HG03354 (cell line): ENCODE measurements around the gene TMEM120B.

Experiments used
- ATAC-seq: cut with Tn5 transposase; IDR thresholded peaks from one replicate; pipeline ENCODE4 v1.9.1; 2021; ENCODE audit warnings: mild to moderate bottlenecking; ENCODE audit not compliant: unreplicated experiment, poor library complexity, severe bottlenecking

Gene TMEM120B

GRCh38 chr12:121828306-121828705 is 115.8 kb downstream of the TMEM120B start:
- no peak for ATAC-seq

- no peak for ATAC-seq
Measured at GRCh38 chr12:121828826-121829225, 116.3 kb downstream of the TMEM120B start.

- no peak for ATAC-seq
Measured at GRCh38 chr12:121829250-121829918, 116.8 kb downstream of the TMEM120B start.

- ATAC-seq: no peak
Measured at GRCh38 chr12:121830134-121830533, 117.6 kb downstream of the TMEM120B start.

GRCh38 chr12:121830588-121831265 is 118.2 kb downstream of the TMEM120B start:
- no peak for ATAC-seq
